Left hindlimb (tissue), 1 donor: Measurements from ENCODE around the gene ATOH8.

Source experiments
- DNase-seq: peaks from one replicate; pipeline ENCODE4 v3.0.0-alpha.2; 2018

The ATOH8 gene

GRCh38 chr2:85790032-85790431 lies 36.2 kb downstream of the ATOH8 start:
- DNase-seq, result no peak

- DNase-seq, result peak; percentile 26
Measured at GRCh38 chr2:85790499-85791188, 36.9 kb downstream of the ATOH8 start.

- peak; percentile 30 for DNase-seq
Measured at GRCh38 chr2:85791704-85792565, 38.1 kb downstream of the ATOH8 start.

- DNase-seq, result peak; percentile 45
Measured at GRCh38 chr2:85792783-85793441, 39.1 kb downstream of the ATOH8 start.

GRCh38 chr2:85793584-85793983 lies 39.8 kb downstream of the ATOH8 start:
- DNase-seq, result no peak

- DNase-seq, result no peak
Measured at GRCh38 chr2:85794038-85794441, 40.2 kb downstream of the ATOH8 start.

GRCh38 chr2:85794491-85795121 lies 40.8 kb downstream of the ATOH8 start:
- DNase-seq, result peak; percentile 66

GRCh38 chr2:85795331-85796045 lies 41.7 kb downstream of the ATOH8 start:
- DNase-seq, result peak; percentile 36

- no peak for DNase-seq
Measured at GRCh38 chr2:85796046-85796340, 42.2 kb downstream of the ATOH8 start.

- peak; percentile 54 for DNase-seq
Measured at GRCh38 chr2:85796341-85797262, 42.8 kb downstream of the ATOH8 start.

- DNase-seq, result peak; percentile 23
Measured at GRCh38 chr2:85797263-85797660, 43.5 kb downstream of the ATOH8 start.

- peak; percentile 27 for DNase-seq
Measured at GRCh38 chr2:85797921-85798320, 44.1 kb downstream of the ATOH8 start.

GRCh38 chr2:85799215-85799956 lies 45.6 kb downstream of the ATOH8 start:
- peak; percentile 24 for DNase-seq

- DNase-seq, result no peak
Measured at GRCh38 chr2:85800586-85800985, 46.8 kb downstream of the ATOH8 start.

- no peak for DNase-seq
Measured at GRCh38 chr2:85801871-85802270, 48.1 kb downstream of the ATOH8 start.

- no peak for DNase-seq
Measured at GRCh38 chr2:85802354-85803103, 48.7 kb downstream of the ATOH8 start.

- DNase-seq, result no peak
Measured at GRCh38 chr2:85803704-85804425, 50.1 kb downstream of the ATOH8 start.

GRCh38 chr2:85804583-85804982 lies 50.8 kb downstream of the ATOH8 start:
- no peak for DNase-seq
